Stimulated activated CD8-positive, alpha-beta memory T cell treated with anti-CD3 and anti-CD28 coated beads, Interleukin-2, amount 100 ng/mL, for 1 hour (primary cell): ENCODE data around the gene TRIM61.
"Not testable (repeated sequence)": the region's sequence is repeated elsewhere in the genome, so short reads cannot be mapped to it uniquely, and the experiment has no call there.

ENCODE experiments used
- DNase-seq, 2 donors: peaks; one replicate each; pipeline ENCODE4 v3.0.0-alpha.2; 2020; ENCODE audit warnings: low read depth in 2 of 2

The TRIM61 gene

GRCh38 chr4:164977243-164978164 lies at the start of gene TRIM61:
TSS of gene TRIM61 (minus strand) at chr4:164977657. CDS start at chr4:164970002, 7,655 bp downstream.
- peak; percentile 22 for DNase-seq

GRCh38 chr4:165025782-165026181 lies 48.3 kb upstream of the TRIM61 start:
- DNase-seq, result not testable (repeated sequence)

GRCh38 chr4:165019995-165020394 lies 42.5 kb upstream of the TRIM61 start:
- DNase-seq, result not testable (repeated sequence)

- no peak for DNase-seq
These were observed 39.5 kb upstream of the TRIM61 start for GRCh38 chr4:165016971-165017370.

GRCh38 chr4:165013691-165014090 lies 36.2 kb upstream of the TRIM61 start:
- no peak for DNase-seq

GRCh38 chr4:165011403-165011802 lies 33.9 kb upstream of the TRIM61 start:
- no peak for DNase-seq

- no peak for DNase-seq
These were observed 33.5 kb upstream of the TRIM61 start for GRCh38 chr4:165010991-165011390.

GRCh38 chr4:165010487-165010886 lies 33.0 kb upstream of the TRIM61 start:
- DNase-seq, result no peak

GRCh38 chr4:165009493-165010227 lies 32.2 kb upstream of the TRIM61 start:
- DNase-seq, result no peak

- DNase-seq, result no peak
These were observed 29.4 kb upstream of the TRIM61 start for GRCh38 chr4:165006886-165007285.

GRCh38 chr4:165006456-165006855 lies 29.0 kb upstream of the TRIM61 start:
- no peak for DNase-seq

- no peak for DNase-seq
These were observed 28.0 kb upstream of the TRIM61 start for GRCh38 chr4:165005352-165005925.

- DNase-seq, result not testable (repeated sequence)
These were observed 24.5 kb upstream of the TRIM61 start for GRCh38 chr4:165001957-165002356.

GRCh38 chr4:164998526-164999080 lies 21.1 kb upstream of the TRIM61 start:
- not testable (repeated sequence) for DNase-seq

- DNase-seq, result no peak
These were observed 20.5 kb upstream of the TRIM61 start for GRCh38 chr4:164997941-164998340.

- DNase-seq, result no peak
These were observed 19.9 kb upstream of the TRIM61 start for GRCh38 chr4:164997324-164997723.

GRCh38 chr4:164996123-164996522 lies 18.7 kb upstream of the TRIM61 start:
- DNase-seq, result not testable (repeated sequence)

- DNase-seq, result not testable (repeated sequence)
These were observed 13.3 kb upstream of the TRIM61 start for GRCh38 chr4:164990786-164991185.

GRCh38 chr4:164989471-164989870 lies 12.0 kb upstream of the TRIM61 start:
- DNase-seq, result no peak

- DNase-seq, result not testable (repeated sequence)
These were observed 5.5 kb downstream of the TRIM61 start for GRCh38 chr4:164971929-164972328.

GRCh38 chr4:164959896-164960295 lies 17.6 kb downstream of the TRIM61 start:
- DNase-seq, result no peak

GRCh38 chr4:164959421-164959820 lies 18.0 kb downstream of the TRIM61 start:
- not testable (repeated sequence) for DNase-seq
